CD4-positive, alpha-beta T cell (primary cell): ENCODE results near the gene GPR45. TPM values are rescaled to one million over a fixed set of nuclear protein-coding genes. Genes with fewer than 3 reads are reported as not detected.

Experiments used
- ATAC-seq: fragments of 200-7000 bp; cut with Tn5 transposase; one replicate; pipeline ENCODE4 v1.10.0; 2022; ENCODE audit warnings: mild to moderate bottlenecking; ENCODE audit not compliant: poor library complexity
- CTCF ChIA-PET: fragments of 350-600 bp; sonication (Branson Sonifier 250); formaldehyde crosslinking; loops from one replicate; lab custom pipeline; 2021; ENCODE audit warnings: antibody characterized with exemption, inconsistent platforms; lab: Charles Lee
- POLR2A ChIA-PET: fragments of 350-600 bp; sonication (Branson Sonifier 250); formaldehyde crosslinking; loops from one replicate; lab custom pipeline; 2021; ENCODE audit warnings: antibody characterized with exemption, inconsistent platforms; lab: Charles Lee
- DNase-seq, 14 experiments: peaks; one replicate each; pipeline ENCODE4 v3.0.0-alpha.2; 2013 to 2020; ENCODE audit warnings: mixed read lengths in 2 of 14
- H3K27ac ChIP-seq, 2 donors: one replicate each; pipeline versions ENCODE4 v1.5.1 to v1.7.0; 2013; ENCODE audit warnings: low read length in 2 of 2, low read depth in 1 of 2, mild to moderate bottlenecking in 1 of 2
- H3K27me3 ChIP-seq, 2 experiments: 1 replicate in 1 of 2; 2 replicates in 1 of 2; pipeline versions ENCODE4 v1.6.1 to v1.7.0; 2013; ENCODE audit warnings: low read length in 2 of 2, control low read depth in 1 of 2, mild to moderate bottlenecking in 1 of 2, moderate library complexity in 1 of 2; ENCODE audit not compliant: insufficient read depth in 2 of 2, control insufficient read depth in 1 of 2
- H3K36me3 ChIP-seq: one replicate; pipeline ENCODE4 v1.6.1; 2013; ENCODE audit warnings: low read length, control low read depth; ENCODE audit not compliant: insufficient read depth
- H3K4me1 ChIP-seq: one replicate; pipeline ENCODE4 v1.6.1; 2013; ENCODE audit warnings: low read length, control low read depth; ENCODE audit not compliant: insufficient read depth
- H3K4me3 ChIP-seq: one replicate; pipeline ENCODE4 v1.5.1; 2013; ENCODE audit warnings: mild to moderate bottlenecking, low read length, moderate library complexity
- H3K9me3 ChIP-seq, 2 experiments: 1 replicate in 1 of 2; 2 replicates in 1 of 2; pipeline versions ENCODE4 v1.6.1 to v1.7.0; 2013; ENCODE audit warnings: low read length in 2 of 2, mild to moderate bottlenecking in 2 of 2, control low read depth in 1 of 2, moderate library complexity in 1 of 2; ENCODE audit not compliant: control insufficient read depth in 1 of 2, insufficient read depth in 1 of 2
- H3K27ac Mint-ChIP-seq: one replicate; pipeline ENCODE4 v1.8.0; 2020; ENCODE audit warnings: mixed read lengths
- H3K27me3 Mint-ChIP-seq: one replicate; pipeline ENCODE4 v1.8.0; 2021; ENCODE audit warnings: mixed read lengths
- H3K36me3 Mint-ChIP-seq: one replicate; pipeline ENCODE4 v1.8.0; 2021; ENCODE audit warnings: low read depth, mixed read lengths
- H3K4me1 Mint-ChIP-seq: one replicate; pipeline ENCODE4 v1.8.0; 2021; ENCODE audit warnings: low read depth, mixed read lengths
- H3K4me3 Mint-ChIP-seq: one replicate; pipeline ENCODE4 v1.8.0; 2020; ENCODE audit warnings: mild to moderate bottlenecking, mixed read lengths
- H3K9me3 Mint-ChIP-seq: one replicate; pipeline ENCODE4 v1.8.0; 2020; ENCODE audit warnings: mixed read lengths
- CTCF ChIP-seq: fragments of 200-600 bp; IDR thresholded peaks from one replicate; pipeline ENCODE4 v1.8.0; 2022; ENCODE audit warnings: antibody characterized with exemption, mild to moderate bottlenecking
- intact Hi-C, 2 experiments: fragments of 100-400 bp; cut with DNase I in 1 of 2; cut with micrococcal nuclease in 1 of 2; formaldehyde crosslinking; loops; one replicate each; pipeline versions ENCODE4 v1.15.1 to v1.9.0; 2023 to 2025; cut with DNase I, micrococcal nuclease
- total RNA-seq, 174 experiments: library from RNA in 2 of 174; stranded (reverse) in 2 of 174; gene quantifications; one replicate each; pipeline ENCODE4 v1.2.3 and lab custom pipeline; 2021 to 2026

Gene GPR45
- total RNA-seq, 2 experiments from 2014 or later, result not detected

GRCh38 chr2:105215586-105216192, 25.9 kb upstream of the GPR45 start:
- Mint-ChIP-seq H3K36me3 (no peaks in the 10 kb centered on the region), H3K4me1 (no peaks in the 10 kb centered on the region), H3K27ac (no peak overlapping the region), H3K27me3 (peaks cover 11% of the 10 kb centered on the region), H3K4me3 (no peak overlapping the region), H3K9me3 (peaks cover 3% of the 10 kb centered on the region)
- no peaks in the 10 kb centered on the region for H3K36me3 ChIP-seq
- no peaks in the 10 kb centered on the region for H3K4me1 ChIP-seq
- H3K27ac ChIP-seq, result no peak overlapping the region
- POLR2A ChIA-PET, result no interaction called here
- TF ChIP-seq CTCF, result no peak
- CTCF ChIA-PET, result no interaction called here
- H3K4me3 ChIP-seq, result no peak overlapping the region
- no peaks in the 10 kb centered on the region for H3K27me3 ChIP-seq
- intact Hi-C loops, result no loop called here
- no peaks in the 10 kb centered on the region for H3K9me3 ChIP-seq
- DNase-seq (no peak), ATAC-seq (no peak)

DNA sequence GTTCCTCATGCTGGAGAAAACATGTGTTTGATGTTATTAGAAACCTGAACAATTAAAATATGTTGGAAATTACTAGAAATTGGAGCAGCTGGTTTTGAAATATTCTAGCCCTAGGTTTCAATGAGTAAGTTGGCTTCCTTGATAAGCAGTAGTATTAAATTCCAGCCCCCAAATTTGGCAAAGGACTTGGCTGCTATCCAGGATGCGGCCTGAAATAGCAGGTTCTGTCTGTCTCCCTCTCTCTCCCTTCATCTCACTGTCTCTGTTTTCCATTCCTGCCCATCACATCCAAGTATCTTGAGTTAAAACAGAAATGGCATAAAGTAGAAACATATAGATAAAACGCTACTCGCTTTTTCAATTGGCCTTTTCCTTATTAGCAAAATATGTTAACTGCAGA, 20.9 kb upstream of the GPR45 start:
- H3K4me1 ChIP-seq, result no peaks in the 10 kb centered on the region
- Mint-ChIP-seq H3K4me1 (no peaks in the 10 kb centered on the region), H3K4me3 (no peak overlapping the region), H3K36me3 (no peaks in the 10 kb centered on the region), H3K27ac (no peak overlapping the region), H3K9me3 (no peaks in the 10 kb centered on the region), H3K27me3 (peaks cover 20% of the 10 kb centered on the region)
- H3K4me3 ChIP-seq, result no peak overlapping the region
- ATAC-seq, result no peak
- no peaks in the 10 kb centered on the region for H3K9me3 ChIP-seq
- DNase-seq, result no peak
- ChIA-PET CTCF (no interaction called here), POLR2A (no interaction called here)
- H3K36me3 ChIP-seq, result no peaks in the 10 kb centered on the region
- intact Hi-C loops, result no loop called here
- TF ChIP-seq CTCF, result no peak
- H3K27ac ChIP-seq, result no peak overlapping the region
- no peaks in the 10 kb centered on the region for H3K27me3 ChIP-seq

DNA sequence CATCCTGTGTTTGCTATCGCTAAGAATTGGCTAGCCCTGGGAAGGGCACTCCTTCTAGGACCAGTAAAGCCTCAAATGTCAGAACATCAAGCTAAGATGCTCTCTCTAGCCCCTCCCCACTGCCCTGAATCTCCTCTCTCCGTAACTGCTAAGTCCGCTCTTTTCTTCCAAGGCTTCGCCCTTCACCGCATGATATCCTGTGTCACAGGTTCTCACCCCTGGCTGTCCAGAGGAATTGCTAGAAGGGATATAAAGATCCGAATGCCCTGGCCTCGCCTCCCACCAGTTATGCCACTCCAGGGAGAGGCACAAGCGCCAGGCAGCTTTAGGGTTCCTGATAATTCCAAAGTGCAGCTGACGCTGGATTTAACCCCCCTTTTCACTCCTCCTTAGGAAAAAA, 17.1 kb upstream of the GPR45 start:
- Histone ChIP-seq H3K27ac (no peak overlapping the region), H3K4me1 (no peaks in the 10 kb centered on the region), H3K9me3 (no peaks in the 10 kb centered on the region), H3K36me3 (no peaks in the 10 kb centered on the region), H3K4me3 (no peak overlapping the region), H3K27me3 (peaks cover 0 to 3% of the 10 kb centered on the region in 2 experiments)
- ATAC-seq (no peak), DNase-seq (no peak)
- H3K36me3 Mint-ChIP-seq, result no peaks in the 10 kb centered on the region
- H3K4me3 Mint-ChIP-seq, result no peak overlapping the region
- no peak overlapping the region for H3K27ac Mint-ChIP-seq
- intact Hi-C loops, result no loop called here
- no peak for TF ChIP-seq CTCF
- no peaks in the 10 kb centered on the region for H3K9me3 Mint-ChIP-seq
- H3K4me1 Mint-ChIP-seq, result no peaks in the 10 kb centered on the region
- peaks cover 15% of the 10 kb centered on the region for H3K27me3 Mint-ChIP-seq
- CTCF ChIA-PET, result no interaction called here
- POLR2A ChIA-PET, result no interaction called here
